ENCODE data around the gene SAV1. TPM values are rescaled to one million over a fixed set of nuclear protein-coding genes. Genes with fewer than 3 reads are reported as not detected.

Gene SAV1
- total and polyA plus RNA-seq, 10 of the 15 experiments (the other 5 are each of a cell fraction or from before 2014, with no cell fraction given): 10.1 to 29.1 (median 20.4) TPM

DNA sequence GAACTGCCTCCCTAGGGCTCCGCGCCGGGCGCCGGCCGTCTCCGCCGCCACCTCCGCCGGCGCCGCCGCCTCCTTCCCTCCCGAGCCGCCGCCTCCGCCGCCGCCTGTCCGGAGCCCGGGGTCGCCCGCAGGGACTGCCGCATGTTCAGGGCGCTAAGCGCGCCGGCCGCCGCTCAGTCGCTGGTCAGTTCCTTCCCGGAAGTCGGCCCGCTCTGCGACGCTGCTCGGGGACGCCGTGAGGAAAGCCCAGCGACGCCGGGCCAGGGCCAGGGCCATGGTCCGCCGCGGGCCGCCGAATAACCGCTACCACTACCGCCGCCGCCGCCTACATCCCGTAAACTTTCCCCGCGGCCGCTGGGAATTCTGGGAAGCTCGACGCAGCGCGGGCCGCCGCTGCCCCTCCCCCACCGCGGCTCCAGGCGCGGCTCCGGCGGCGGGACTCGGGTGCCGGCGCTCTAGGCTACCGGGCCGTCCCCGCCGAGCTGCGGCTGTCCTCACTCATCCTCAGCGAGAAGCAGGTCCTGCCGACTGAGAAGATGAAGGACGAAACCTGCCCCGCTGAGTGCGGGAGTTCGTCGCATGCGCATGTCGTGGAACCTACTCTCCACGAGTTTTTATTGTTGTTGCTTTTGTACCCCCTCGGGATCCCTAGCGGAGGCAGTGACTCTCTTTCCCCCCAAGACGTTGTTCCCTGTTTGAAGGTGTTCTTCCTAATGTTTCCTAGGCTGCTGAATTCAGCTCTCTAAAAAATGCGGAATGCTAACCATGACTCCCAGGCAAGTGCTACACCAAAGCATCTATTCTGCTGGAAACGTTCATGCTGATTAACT is at the start of gene SAV1 (continued):
- TF ChIP-seq RB1 (IDR thresholded peaks at IDR 0.05; ENCODE audit: borderline replicate concordance) (peak; percentile 79), NFYA (IDR thresholded peaks at IDR 0.05; ENCODE audit: borderline replicate concordance, low read depth, low read length) (no peak), HDAC6 (IDR thresholded peaks at IDR 0.05; ENCODE audit: unreplicated experiment) (no peak), EZH2 (IDR thresholded peaks at IDR 0.05; ENCODE audit: borderline replicate concordance, control insufficient read depth, low read depth, low read length) (no peak), EP300 (IDR thresholded peaks at IDR 0.05; ENCODE audit: borderline replicate concordance in 1 of 2, control insufficient read depth in 1 of 2, low read depth in 2 of 2, low read length in 2 of 2) (no peak), STAT1 (conservative IDR thresholded peaks at IDR 0.05) (no peak), IRF5 (IDR thresholded peaks at IDR 0.05; ENCODE audit: borderline replicate concordance) (no peak), ETV6 (conservative IDR thresholded peaks at IDR 0.05 in 1 of 2, IDR thresholded peaks at IDR 0.05 in 1 of 2; ENCODE audit: borderline replicate concordance in 1 of 2, low read depth in 1 of 2) (0 out of 4 replicates have a peak, but pooled peaks of 1 of the 2 experiments have one; percentile 37), MXI1 (IDR thresholded peaks at IDR 0.05; ENCODE audit: low read depth, low read length) (peak; percentile 72), MTA2 (IDR thresholded peaks at IDR 0.05; ENCODE audit: low read depth) (no peak), SIX5 (IDR thresholded peaks at IDR 0.05; ENCODE audit: low read depth, low read length, severe bottlenecking) (no peak), ATF2 (IDR thresholded peaks at IDR 0.05; ENCODE audit: low read length) (0 out of 2 replicates have a peak, but pooled peaks have one; percentile 21), BHLHE40 (IDR thresholded peaks at IDR 0.05; ENCODE audit: borderline replicate concordance in 1 of 2, low read depth in 2 of 2, low read length in 1 of 2) (peak; percentile 31 to 61; a peak in 2 of 4 replicates), SREBF1 (IDR thresholded peaks at IDR 0.05; ENCODE audit: low read length) (no peak), BCL11A (IDR thresholded peaks at IDR 0.05; ENCODE audit: low read depth, low read length) (peak; percentile 29; the same call in 1 of the 2 replicates)
- TF ChIP-seq, protein P1, sequence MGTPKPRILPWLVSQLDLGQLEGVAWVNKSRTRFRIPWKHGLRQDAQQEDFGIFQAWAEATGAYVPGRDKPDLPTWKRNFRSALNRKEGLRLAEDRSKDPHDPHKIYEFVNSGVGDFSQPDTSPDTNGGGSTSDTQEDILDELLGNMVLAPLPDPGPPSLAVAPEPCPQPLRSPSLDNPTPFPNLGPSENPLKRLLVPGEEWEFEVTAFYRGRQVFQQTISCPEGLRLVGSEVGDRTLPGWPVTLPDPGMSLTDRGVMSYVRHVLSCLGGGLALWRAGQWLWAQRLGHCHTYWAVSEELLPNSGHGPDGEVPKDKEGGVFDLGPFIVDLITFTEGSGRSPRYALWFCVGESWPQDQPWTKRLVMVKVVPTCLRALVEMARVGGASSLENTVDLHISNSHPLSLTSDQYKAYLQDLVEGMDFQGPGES (IDR thresholded peaks at IDR 0.05): no peak
- TF ChIP-seq, protein P2, sequence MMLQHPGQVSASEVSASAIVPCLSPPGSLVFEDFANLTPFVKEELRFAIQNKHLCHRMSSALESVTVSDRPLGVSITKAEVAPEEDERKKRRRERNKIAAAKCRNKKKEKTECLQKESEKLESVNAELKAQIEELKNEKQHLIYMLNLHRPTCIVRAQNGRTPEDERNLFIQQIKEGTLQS (IDR thresholded peaks at IDR 0.05; ENCODE audit: borderline replicate concordance, extremely low read depth, low read depth, low read length): no peak
- TF ChIP-seq, protein P3, sequence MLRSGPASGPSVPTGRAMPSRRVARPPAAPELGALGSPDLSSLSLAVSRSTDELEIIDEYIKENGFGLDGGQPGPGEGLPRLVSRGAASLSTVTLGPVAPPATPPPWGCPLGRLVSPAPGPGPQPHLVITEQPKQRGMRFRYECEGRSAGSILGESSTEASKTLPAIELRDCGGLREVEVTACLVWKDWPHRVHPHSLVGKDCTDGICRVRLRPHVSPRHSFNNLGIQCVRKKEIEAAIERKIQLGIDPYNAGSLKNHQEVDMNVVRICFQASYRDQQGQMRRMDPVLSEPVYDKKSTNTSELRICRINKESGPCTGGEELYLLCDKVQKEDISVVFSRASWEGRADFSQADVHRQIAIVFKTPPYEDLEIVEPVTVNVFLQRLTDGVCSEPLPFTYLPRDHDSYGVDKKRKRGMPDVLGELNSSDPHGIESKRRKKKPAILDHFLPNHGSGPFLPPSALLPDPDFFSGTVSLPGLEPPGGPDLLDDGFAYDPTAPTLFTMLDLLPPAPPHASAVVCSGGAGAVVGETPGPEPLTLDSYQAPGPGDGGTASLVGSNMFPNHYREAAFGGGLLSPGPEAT (IDR thresholded peaks at IDR 0.05; ENCODE audit: low read depth): no peak
- TF ChIP-seq, protein P4, sequence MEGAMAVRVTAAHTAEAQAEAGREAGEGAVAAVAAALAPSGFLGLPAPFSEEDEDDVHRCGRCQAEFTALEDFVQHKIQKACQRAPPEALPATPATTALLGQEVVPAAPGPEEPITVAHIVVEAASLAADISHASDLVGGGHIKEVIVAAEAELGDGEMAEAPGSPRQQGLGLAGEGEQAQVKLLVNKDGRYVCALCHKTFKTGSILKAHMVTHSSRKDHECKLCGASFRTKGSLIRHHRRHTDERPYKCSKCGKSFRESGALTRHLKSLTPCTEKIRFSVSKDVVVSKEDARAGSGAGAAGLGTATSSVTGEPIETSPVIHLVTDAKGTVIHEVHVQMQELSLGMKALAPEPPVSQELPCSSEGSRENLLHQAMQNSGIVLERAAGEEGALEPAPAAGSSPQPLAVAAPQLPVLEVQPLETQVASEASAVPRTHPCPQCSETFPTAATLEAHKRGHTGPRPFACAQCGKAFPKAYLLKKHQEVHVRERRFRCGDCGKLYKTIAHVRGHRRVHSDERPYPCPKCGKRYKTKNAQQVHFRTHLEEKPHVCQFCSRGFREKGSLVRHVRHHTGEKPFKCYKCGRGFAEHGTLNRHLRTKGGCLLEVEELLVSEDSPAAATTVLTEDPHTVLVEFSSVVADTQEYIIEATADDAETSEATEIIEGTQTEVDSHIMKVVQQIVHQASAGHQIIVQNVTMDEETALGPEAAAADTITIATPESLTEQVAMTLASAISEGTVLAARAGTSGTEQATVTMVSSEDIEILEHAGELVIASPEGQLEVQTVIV (IDR thresholded peaks at IDR 0.05; ENCODE audit: borderline replicate concordance, partially characterized antibody): no peak

Data from GM12878 (cell line).